ENCODE measurements around the gene CP. TPM values are rescaled to one million over a fixed set of nuclear protein-coding genes. Genes with fewer than 3 reads are reported as not detected.

CP gene
- total RNA-seq, 4 donors from 2014 or later, result 0.97 to 17.9 (median 15.8) TPM; not detected in 1

DNA sequence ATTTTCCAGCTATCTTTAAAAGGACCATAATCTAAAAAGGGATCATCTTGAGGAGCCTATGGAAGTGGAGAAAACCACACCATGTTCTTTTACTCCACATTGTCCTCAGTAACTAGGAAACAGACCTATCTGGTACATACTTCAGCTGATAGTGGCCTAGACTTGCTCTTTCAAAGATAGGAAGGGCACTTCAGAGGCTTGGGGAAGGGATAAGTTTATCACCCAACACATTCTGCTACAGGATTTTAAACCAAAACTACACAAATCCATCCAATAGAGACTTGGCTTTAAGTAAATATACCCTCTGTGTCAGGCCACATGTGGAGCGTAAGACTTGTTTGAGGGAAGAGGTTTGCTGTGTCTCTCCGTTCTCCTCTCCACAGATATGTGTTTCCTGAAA, 35.4 kb downstream of the CP start:
- Histone ChIP-seq H3K4me1 (no peaks in the 10 kb centered on the region), H3K4me3 (no peak overlapping the region), H3K27me3 (no peaks in the 10 kb centered on the region), H3K27ac (no peak overlapping the region), H3K9me3 (no peaks in the 10 kb centered on the region), H3K36me3 (no peaks in the 10 kb centered on the region)
- DNase-seq, result no peak
- intact Hi-C loops (cut with DNase I), result no loop called here
- TF ChIP-seq POLR2A (IDR thresholded peaks at IDR 0.05), result no peak
- TF ChIP-seq, protein P1, sequence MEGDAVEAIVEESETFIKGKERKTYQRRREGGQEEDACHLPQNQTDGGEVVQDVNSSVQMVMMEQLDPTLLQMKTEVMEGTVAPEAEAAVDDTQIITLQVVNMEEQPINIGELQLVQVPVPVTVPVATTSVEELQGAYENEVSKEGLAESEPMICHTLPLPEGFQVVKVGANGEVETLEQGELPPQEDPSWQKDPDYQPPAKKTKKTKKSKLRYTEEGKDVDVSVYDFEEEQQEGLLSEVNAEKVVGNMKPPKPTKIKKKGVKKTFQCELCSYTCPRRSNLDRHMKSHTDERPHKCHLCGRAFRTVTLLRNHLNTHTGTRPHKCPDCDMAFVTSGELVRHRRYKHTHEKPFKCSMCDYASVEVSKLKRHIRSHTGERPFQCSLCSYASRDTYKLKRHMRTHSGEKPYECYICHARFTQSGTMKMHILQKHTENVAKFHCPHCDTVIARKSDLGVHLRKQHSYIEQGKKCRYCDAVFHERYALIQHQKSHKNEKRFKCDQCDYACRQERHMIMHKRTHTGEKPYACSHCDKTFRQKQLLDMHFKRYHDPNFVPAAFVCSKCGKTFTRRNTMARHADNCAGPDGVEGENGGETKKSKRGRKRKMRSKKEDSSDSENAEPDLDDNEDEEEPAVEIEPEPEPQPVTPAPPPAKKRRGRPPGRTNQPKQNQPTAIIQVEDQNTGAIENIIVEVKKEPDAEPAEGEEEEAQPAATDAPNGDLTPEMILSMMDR (IDR thresholded peaks at IDR 0.05), result no peak
- 93 to 94% methylated on average over 2 of the region's 2 CpGs for WGBS, 2 donors

DNA sequence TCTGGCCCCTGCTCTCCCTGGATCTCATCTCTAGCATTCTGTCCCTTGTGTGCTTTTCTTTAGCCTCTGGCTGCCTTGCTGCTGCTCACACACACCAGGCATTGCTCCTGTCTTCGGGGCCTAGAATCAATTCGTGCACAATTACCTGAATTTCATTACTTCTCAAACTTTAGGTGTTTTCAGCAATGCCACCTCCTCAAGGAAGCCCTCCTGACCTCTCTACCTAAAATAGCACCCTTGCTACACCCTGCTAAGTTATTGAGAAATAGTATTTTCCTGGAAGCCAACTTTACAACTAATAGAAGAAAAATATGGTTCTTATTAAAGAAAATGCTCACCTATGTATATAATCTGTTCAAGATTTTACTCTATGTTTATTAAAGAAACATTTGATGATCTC, 40.4 kb downstream of the CP start:
- Histone ChIP-seq H3K27ac (peak overlapping the region in 1 of 4 donors; percentile 60), H3K36me3 (peaks cover 0 to 9% (median 0%) of the 10 kb centered on the region in 3 donors), H3K9me3 (no peaks in the 10 kb centered on the region), H3K4me3 (no peak overlapping the region), H3K27me3 (no peaks in the 10 kb centered on the region), H3K4me1 (peaks cover 0 to 20% (median 0%) of the 10 kb centered on the region in 3 donors)
- WGBS, 2 donors, result 96 to 97% methylated on average over 2 of the region's 2 CpGs
- DNase-seq, result no peak
- no peak for TF ChIP-seq POLR2A (IDR thresholded peaks at IDR 0.05)
- TF ChIP-seq, protein P1 (IDR thresholded peaks at IDR 0.05), result no peak
- intact Hi-C loops (cut with DNase I), result no loop called here

DNA sequence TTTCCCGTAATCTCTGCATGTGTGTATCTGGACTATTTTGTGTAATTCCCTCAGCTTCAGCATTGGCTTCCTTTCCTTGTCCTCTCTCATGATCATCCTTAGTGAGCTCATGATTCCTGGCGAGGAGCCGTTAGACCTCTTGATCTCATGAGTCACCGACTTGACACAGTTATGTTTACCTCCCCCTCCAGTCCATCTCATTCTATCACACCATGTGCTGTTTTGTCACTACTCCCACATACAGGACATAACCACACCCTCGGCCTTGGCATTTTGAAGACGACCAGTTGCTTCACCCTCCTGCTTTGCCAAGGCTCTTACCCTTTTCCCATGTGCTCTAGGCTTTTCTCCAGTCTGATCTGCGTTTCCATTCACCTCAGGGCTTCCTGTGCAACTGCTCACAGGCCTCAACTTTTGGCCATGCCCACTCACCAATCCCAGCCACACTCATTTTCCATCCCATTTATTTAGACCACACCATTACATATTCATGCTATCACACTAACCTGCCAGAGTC, 41.5 kb downstream of the CP start:
- WGBS, 2 donors, result 24 to 46% methylated on average over 7 of the region's 7 CpGs
- Histone ChIP-seq H3K27me3 (no peaks in the 10 kb centered on the region), H3K27ac (peak overlapping the region in 3 of 4 donors; percentile 53 to 66 (median 56)), H3K36me3 (peaks cover 0 to 19% (median 0%) of the 10 kb centered on the region in 3 donors), H3K4me1 (peaks cover 0 to 20% (median 0%) of the 10 kb centered on the region in 3 donors), H3K9me3 (no peaks in the 10 kb centered on the region), H3K4me3 (no peak overlapping the region)
- no peak for DNase-seq
- TF ChIP-seq, protein P1 (IDR thresholded peaks at IDR 0.05), result no peak
- TF ChIP-seq POLR2A (IDR thresholded peaks at IDR 0.05), result no peak
- intact Hi-C loops (cut with DNase I), result no loop called here

GRCh38 chr3:149179220-149179619, 42.4 kb downstream of the CP start:
- intact Hi-C loops (cut with DNase I), result no loop called here
- Histone ChIP-seq H3K36me3 (peaks cover 0 to 28% (median 0%) of the 10 kb centered on the region in 3 donors), H3K27me3 (no peaks in the 10 kb centered on the region), H3K9me3 (no peaks in the 10 kb centered on the region), H3K4me3 (no peak overlapping the region), H3K27ac (peak overlapping the region in 3 of 4 donors; percentile 20 to 66 (median 50)), H3K4me1 (peaks cover 0 to 20% (median 0%) of the 10 kb centered on the region in 3 donors)
- DNase-seq, result no peak
- WGBS, 2 donors, result 53 to 73% methylated on average over 1 of the region's 1 CpG
- TF ChIP-seq POLR2A (IDR thresholded peaks at IDR 0.05), result no peak
- TF ChIP-seq, protein P1 (IDR thresholded peaks at IDR 0.05), result no peak

DNA sequence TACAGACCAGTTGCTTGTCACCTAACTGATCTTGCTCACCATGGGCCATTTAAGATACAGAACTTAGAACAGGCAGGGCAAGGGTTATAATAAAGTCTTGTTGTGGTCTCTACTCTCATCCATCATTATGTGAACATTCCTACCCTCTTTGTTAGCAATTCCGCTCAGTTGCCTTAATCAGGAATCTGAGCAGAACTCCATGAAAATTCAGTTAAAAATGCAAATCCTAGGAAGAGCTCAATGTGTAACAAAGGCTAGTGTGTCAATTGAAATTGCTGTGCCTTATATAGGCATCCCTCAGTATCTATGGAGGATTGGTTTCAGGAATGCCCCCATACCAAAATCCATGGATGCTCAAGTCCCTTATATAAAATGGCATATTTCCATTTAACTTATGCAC, 44.5 kb downstream of the CP start:
- Histone ChIP-seq H3K4me1 (peaks cover 0 to 20% (median 0%) of the 10 kb centered on the region in 3 donors), H3K4me3 (no peak overlapping the region), H3K27ac (no peak overlapping the region), H3K9me3 (no peaks in the 10 kb centered on the region), H3K36me3 (peaks cover 0 to 48% (median 0%) of the 10 kb centered on the region in 3 donors), H3K27me3 (no peaks in the 10 kb centered on the region)
- no peak for TF ChIP-seq POLR2A (IDR thresholded peaks at IDR 0.05)
- TF ChIP-seq, protein P1 (IDR thresholded peaks at IDR 0.05), result no peak
- intact Hi-C loops (cut with DNase I), result no loop called here
- WGBS, 2 donors, result 94 to 97% methylated on average over 1 of the region's 1 CpG
- DNase-seq, result no peak
